Heart right ventricle (tissue), 16 donors: ENCODE measurements around the gene CXCR1. TPM values are rescaled to one million over a fixed set of nuclear protein-coding genes. Genes with fewer than 3 reads are reported as not detected.

Experiments used
- ATAC-seq, 8 donors: fragments of 200-7000 bp; cut with Tn5 transposase; one replicate each; pipeline ENCODE4 v1.9.1; 2020; ENCODE audit warnings: mild to moderate bottlenecking in 8 of 8, moderate library complexity in 8 of 8, moderate number of reproducible peaks in 1 of 8
- DNase-seq, 2 donors: peaks; one replicate each; pipeline ENCODE4 v3.0.0-alpha.2; 2020
- H3K27ac ChIP-seq, 10 donors: fragments of 200-600 bp; sonication (generic) in 2 of 10; one replicate each; pipeline versions ENCODE4 v1.5.0 to v1.8.0; 2020 to 2022; ENCODE audit warnings: mild to moderate bottlenecking in 3 of 10
- H3K27me3 ChIP-seq, 7 donors: fragments of 200-600 bp; one replicate each; pipeline ENCODE4 v1.8.0; 2021 to 2022; ENCODE audit warnings: mild to moderate bottlenecking in 2 of 7
- H3K36me3 ChIP-seq, 9 donors: fragments of 200-600 bp; sonication (generic) in 1 of 9; one replicate each; pipeline versions ENCODE4 v1.5.0 to v1.8.0; 2020 to 2022; ENCODE audit warnings: mild to moderate bottlenecking in 2 of 9
- H3K4me1 ChIP-seq, 9 donors: fragments of 200-600 bp; sonication (generic) in 1 of 9; one replicate each; pipeline versions ENCODE4 v1.5.0 to v1.8.0; 2020 to 2022; ENCODE audit warnings: mild to moderate bottlenecking in 4 of 9
- H3K4me3 ChIP-seq, 10 donors: fragments of 200-600 bp; sonication (generic) in 2 of 10; one replicate each; pipeline versions ENCODE4 v1.5.0 to v1.8.0; 2020 to 2022; ENCODE audit warnings: mild to moderate bottlenecking in 7 of 10, moderate library complexity in 2 of 10
- H3K9me3 ChIP-seq, 11 donors: fragments of 200-600 bp in 10 of 11; sonication (generic) in 2 of 11; one replicate each; pipeline versions ENCODE4 v1.5.0 to v1.8.0; 2013 to 2022; ENCODE audit warnings: mild to moderate bottlenecking in 2 of 11, control low read depth in 1 of 11, moderate library complexity in 1 of 11
- CTCF ChIP-seq, 9 donors: fragments of 200-600 bp; sonication (generic) in 2 of 9; IDR thresholded peaks; one replicate each; pipeline versions ENCODE4 v1.5.0 to v1.8.0; 2021 to 2022; ENCODE audit warnings: antibody characterized with exemption in 9 of 9, mild to moderate bottlenecking in 5 of 9, moderate library complexity in 1 of 9
- WGBS, 2 donors: extraction: QIAGEN DNeasy Blood & Tissue Kit; methylation state at CpG; one replicate each; pipeline ENCODE4 v1.1.7; 2013; ENCODE audit warnings: inconsistent platforms in 1 of 2; 5-methylcytosine and 5-hydroxymethylcytosine counted together
- intact Hi-C, 10 donors: fragments of 100-400 bp; cut with DNase I; formaldehyde crosslinking; loops; one replicate each; pipeline versions ENCODE4 v1.11.1 to v1.14.2; 2022
- polyA plus RNA-seq, 2 donors: library from polyadenylated mRNA; stranded (reverse); fragments of 200-250 nt; gene quantifications; one replicate each; pipeline ENCODE4 v1.2.3, GENCODE V29; 2013
- total RNA-seq, 10 donors: library from RNA; stranded (reverse); fragmentation: NEBNext Ultra II Directional in 3 of 10; extraction: Animal tissue kit (Norgen Biotek cat#: 25700) in 3 of 10; gene quantifications; one replicate each; pipeline versions ENCODE4 v1.2.1 to v1.2.4, GENCODE V29; 2021 to 2023
- donor health status: Arrhythmogenic right ventricular cardiomyopathy.
- donor health status: ischemic (EF 13 %, LVEDD 7.1; RV severe dilation, severe dysfunction).
- donor health status: healthy with polysubstance abuse.
- donor health status: DM: no; HTN: yes; CAD: no.
- donor health status: DM: no; HTN: no; CAD: no.
- donor health status: ischemic (EF 25% LVEDD 6.9; RV normal size, moderate dysfunction).
- donor health status: ischemic (EF 25% LVEDD 5.7; RV mildly dilated, moderate dysfunction).
- donor health status: healthy.
- donor health status: DM: yes; HTN: yes; CAD: no.
- donor health status: Ischemic cardiomyopathy.
- donor health status: ischemic (EF 35%, LVEDD 5.7; RV mildly dilated, moderate dysfunction).
- donor health status: nonischemic (EF 11% LVEDD 7.7; RV severe dilation, severe dysfunction).
- donor health status: DM: yes; HTN: yes; CAD: no.
- donor health status: PGD.
- donor health status: ischemic (EF 29% LVEDD 5.4; RV normal size, mild dysfunction).
- donor health status: nonischemic (EF 23%, LVEDD 6.1; RV moderate dilation, normal function).

The CXCR1 gene
- total and polyA plus RNA-seq, 12 donors, result 0.10 to 2.6 (median 0.42) TPM; not detected in 1

- H3K9me3 ChIP-seq, result no peaks in the 10 kb centered on the region
- no peak for TF ChIP-seq CTCF (IDR thresholded peaks at IDR 0.05)
- H3K4me1 ChIP-seq, result peaks cover 0 to 4% (median 0%) of the 10 kb centered on the region in 9 donors
- DNase-seq (no peak), ATAC-seq (no peak)
- H3K36me3 ChIP-seq, result no peaks in the 10 kb centered on the region
- peak overlapping the region in 1 of 10 donors; percentile 37 for H3K4me3 ChIP-seq
- H3K27ac ChIP-seq, result peak overlapping the region in 1 of 10 donors; percentile 38
- H3K27me3 ChIP-seq, result peaks cover 0 to 24% (median 1%) of the 10 kb centered on the region in 7 donors
- intact Hi-C loops, result no loop called here
Observed at GRCh38 chr2:218130822-218131221, 35.9 kb downstream of the CXCR1 start.

- no peaks in the 10 kb centered on the region for H3K9me3 ChIP-seq
- WGBS, 2 donors, result 94 to 98% methylated on average over 2 of the region's 2 CpGs
- intact Hi-C loops, result no loop called here
- DNase-seq, result no peak
- peak overlapping the region in 1 of 10 donors; percentile 37 for H3K4me3 ChIP-seq
- H3K4me1 ChIP-seq, result peaks cover 0 to 6% (median under 1%) of the 10 kb centered on the region in 9 donors
- peaks cover 0 to 21% (median 0%) of the 10 kb centered on the region in 7 donors for H3K27me3 ChIP-seq
- ATAC-seq, result no peak
- H3K27ac ChIP-seq, result peak overlapping the region in 1 of 10 donors; percentile 81
- TF ChIP-seq CTCF (IDR thresholded peaks at IDR 0.05), result no peak
- H3K36me3 ChIP-seq, result no peaks in the 10 kb centered on the region
Observed at GRCh38 chr2:218130377-218130776, 36.4 kb downstream of the CXCR1 start.

- no peak for TF ChIP-seq CTCF (IDR thresholded peaks at IDR 0.05)
- WGBS, 2 donors, result 75 to 85% methylated on average over 6 of the region's 6 CpGs
- no peak for DNase-seq
- peak in 1 of 8 donors; percentile 33 for ATAC-seq
- H3K4me1 ChIP-seq, result peaks cover 0 to 14% (median 4%) of the 10 kb centered on the region in 9 donors
- peak overlapping the region in 1 of 10 donors; percentile 37 for H3K4me3 ChIP-seq
- no peaks in the 10 kb centered on the region for H3K36me3 ChIP-seq
- intact Hi-C loops, result no loop called here
- peak overlapping the region in 2 of 10 donors; percentile 11 to 81 for H3K27ac ChIP-seq
- peaks cover 0 to 18% (median 0%) of the 10 kb centered on the region in 7 donors for H3K27me3 ChIP-seq
- H3K9me3 ChIP-seq, result no peaks in the 10 kb centered on the region
Observed at GRCh38 chr2:218129458-218130135, 37.2 kb downstream of the CXCR1 start.

GRCh38 chr2:218128781-218129457, 37.8 kb downstream of the CXCR1 start:
- Histone ChIP-seq H3K4me1 (peaks cover 0 to 15% (median 4%) of the 10 kb centered on the region in 9 donors), H3K27ac (peak overlapping the region in 2 of 10 donors; percentile 11 to 81), H3K9me3 (no peaks in the 10 kb centered on the region), H3K27me3 (peaks cover 0 to 15% (median 0%) of the 10 kb centered on the region in 7 donors), H3K36me3 (no peaks in the 10 kb centered on the region), H3K4me3 (peak overlapping the region in 1 of 10 donors; percentile 37)
- intact Hi-C loops, result no loop called here
- TF ChIP-seq CTCF (IDR thresholded peaks at IDR 0.05), result no peak
- ATAC-seq (peak in 2 of 8 donors; percentile 24 to 31), DNase-seq (no peak)
- 66 to 79% methylated on average over 6 of the region's 6 CpGs for WGBS, 2 donors
